Nucleus accumbens (tissue), 56 donors: ENCODE data around the gene TUSC2.

Experiments used
- DNase-seq, 56 donors: peaks; one replicate each; lab custom pipeline; 2025; lab: John Stamatoyannopoulos, UW

Gene TUSC2

GRCh38 chr3:50278123-50278879, 49.7 kb downstream of the TUSC2 start:
- peak in 26 of 56 donors; percentile 17 to 77 (median 50) for DNase-seq

- no peak for DNase-seq
These were observed 51.3 kb downstream of the TUSC2 start for GRCh38 chr3:50276762-50277101.

GRCh38 chr3:50275996-50276761, 51.8 kb downstream of the TUSC2 start:
- no peak for DNase-seq

- no peak for DNase-seq
These were observed 52.7 kb downstream of the TUSC2 start for GRCh38 chr3:50275141-50275995.
